ENCODE data around the gene GLG1. TPM values are rescaled to one million over a fixed set of nuclear protein-coding genes. Genes with fewer than 3 reads are reported as not detected.

Gene GLG1
- total RNA-seq, 1 donor from 2014 or later: 153 TPM

GRCh38 chr16:74608944-74609343 is 2.0 kb upstream of the GLG1 start:
- no peak for TF ChIP-seq CTCF (IDR thresholded peaks at IDR 0.05; ENCODE audit: unreplicated experiment)
- no peak for DNase-seq (ENCODE audit: low spot score)
- H3K4me1 Mint-ChIP-seq (ENCODE audit: unreplicated experiment): peaks cover 38% of the 10 kb centered on the region
- no peak overlapping the region for H3K27ac Mint-ChIP-seq (ENCODE audit: unreplicated experiment)
- peaks cover 10% of the 10 kb centered on the region for H3K36me3 Mint-ChIP-seq (ENCODE audit: low read depth, unreplicated experiment)
- H3K27me3 Mint-ChIP-seq (ENCODE audit: unreplicated experiment): peaks cover 5% of the 10 kb centered on the region
- no peak overlapping the region for H3K4me3 Mint-ChIP-seq (ENCODE audit: unreplicated experiment)
- H3K9me3 Mint-ChIP-seq (ENCODE audit: unreplicated experiment): no peaks in the 10 kb centered on the region

- DNase-seq (ENCODE audit: low spot score): no peak
- no peak overlapping the region for H3K4me3 Mint-ChIP-seq (ENCODE audit: unreplicated experiment)
- H3K36me3 Mint-ChIP-seq (ENCODE audit: low read depth, unreplicated experiment): peaks cover 10% of the 10 kb centered on the region
- H3K9me3 Mint-ChIP-seq (ENCODE audit: unreplicated experiment): no peaks in the 10 kb centered on the region
- no peak for TF ChIP-seq CTCF (IDR thresholded peaks at IDR 0.05; ENCODE audit: unreplicated experiment)
- H3K4me1 Mint-ChIP-seq (ENCODE audit: unreplicated experiment): peaks cover 35% of the 10 kb centered on the region
- peaks cover 5% of the 10 kb centered on the region for H3K27me3 Mint-ChIP-seq (ENCODE audit: unreplicated experiment)
- no peak overlapping the region for H3K27ac Mint-ChIP-seq (ENCODE audit: unreplicated experiment)
These were observed 1.5 kb upstream of the GLG1 start for GRCh38 chr16:74608381-74608780.

- H3K4me3 Mint-ChIP-seq (ENCODE audit: unreplicated experiment): peak overlapping the region; percentile 72
- peaks cover 10% of the 10 kb centered on the region for H3K36me3 Mint-ChIP-seq (ENCODE audit: low read depth, unreplicated experiment)
- no peak for TF ChIP-seq CTCF (IDR thresholded peaks at IDR 0.05; ENCODE audit: unreplicated experiment)
- peaks cover 32% of the 10 kb centered on the region for H3K4me1 Mint-ChIP-seq (ENCODE audit: unreplicated experiment)
- H3K9me3 Mint-ChIP-seq (ENCODE audit: unreplicated experiment): no peaks in the 10 kb centered on the region
- DNase-seq (ENCODE audit: low spot score): peak; percentile 11
- peak overlapping the region; percentile 58 for H3K27ac Mint-ChIP-seq (ENCODE audit: unreplicated experiment)
- H3K27me3 Mint-ChIP-seq (ENCODE audit: unreplicated experiment): peaks cover 5% of the 10 kb centered on the region
These were observed 1.0 kb upstream of the GLG1 start for GRCh38 chr16:74607962-74608356.

- no peak for TF ChIP-seq CTCF (IDR thresholded peaks at IDR 0.05; ENCODE audit: unreplicated experiment)
- Mint-ChIP-seq H3K9me3 (ENCODE audit: unreplicated experiment) (no peaks in the 10 kb centered on the region), H3K36me3 (ENCODE audit: low read depth, unreplicated experiment) (peaks cover 10% of the 10 kb centered on the region), H3K27me3 (ENCODE audit: unreplicated experiment) (peaks cover 5% of the 10 kb centered on the region), H3K4me1 (ENCODE audit: unreplicated experiment) (peaks cover 28% of the 10 kb centered on the region), H3K27ac (ENCODE audit: unreplicated experiment) (peak overlapping the region; percentile 89), H3K4me3 (ENCODE audit: unreplicated experiment) (peak overlapping the region; percentile 90)
- no peak for DNase-seq (ENCODE audit: low spot score)
These were observed 522 bp upstream of the GLG1 start for GRCh38 chr16:74607310-74607961.

- Mint-ChIP-seq H3K27me3 (ENCODE audit: unreplicated experiment) (peaks cover 5% of the 10 kb centered on the region), H3K27ac (ENCODE audit: unreplicated experiment) (peak overlapping the region; percentile 86), H3K9me3 (ENCODE audit: unreplicated experiment) (no peaks in the 10 kb centered on the region), H3K4me1 (ENCODE audit: unreplicated experiment) (peaks cover 28% of the 10 kb centered on the region), H3K36me3 (ENCODE audit: low read depth, unreplicated experiment) (peaks cover 10% of the 10 kb centered on the region), H3K4me3 (ENCODE audit: unreplicated experiment) (peak overlapping the region; percentile 96)
- DNase-seq (ENCODE audit: low spot score): no peak
- TF ChIP-seq CTCF (IDR thresholded peaks at IDR 0.05; ENCODE audit: unreplicated experiment): no peak
These were observed 981 bp downstream of the GLG1 start for GRCh38 chr16:74605746-74606520.
